ENCODE data around the gene POC1B.

Gene POC1B

GRCh38 chr12:89384050-89384758 lies 141.6 kb downstream of the POC1B start:
- no peak for TF ChIP-seq CTCF (IDR thresholded peaks at IDR 0.05)

- TF ChIP-seq CTCF (IDR thresholded peaks at IDR 0.05), result no peak
Measured at GRCh38 chr12:89383235-89384049, 142.4 kb downstream of the POC1B start.

- no peak for TF ChIP-seq CTCF (IDR thresholded peaks at IDR 0.05)
Measured at GRCh38 chr12:89382328-89382727, 143.5 kb downstream of the POC1B start.

DNA sequence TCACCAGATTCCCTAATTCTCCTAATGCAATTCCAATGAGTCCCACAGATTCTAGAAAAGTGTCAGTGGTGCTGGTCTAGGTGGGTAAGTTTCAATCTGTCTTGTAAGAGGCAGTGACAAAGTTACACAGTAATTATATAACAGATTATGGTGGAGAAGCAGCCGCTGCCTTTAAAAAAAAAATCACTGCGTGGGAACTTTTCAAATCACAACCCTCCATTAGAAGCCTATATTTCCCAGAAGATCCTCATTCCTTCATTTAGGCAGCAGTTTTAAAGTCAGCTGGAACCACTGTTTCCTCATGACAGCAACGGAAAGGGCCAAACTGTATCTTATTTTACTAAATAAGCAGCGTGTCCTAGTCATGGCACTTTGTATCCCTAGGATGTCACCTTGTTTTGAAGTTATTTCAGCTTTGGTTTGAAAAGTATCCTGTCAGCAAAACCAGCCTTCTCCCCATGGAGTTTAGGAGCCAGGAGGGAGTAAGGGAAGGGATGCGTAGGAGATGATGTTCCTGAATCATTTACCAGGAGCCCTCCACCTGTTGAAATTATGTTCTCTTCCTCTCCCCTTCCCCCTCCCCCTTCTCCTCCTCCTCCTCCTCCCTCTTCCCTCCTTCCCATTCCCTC lies 145.9 kb downstream of the POC1B start:
- TF ChIP-seq CTCF (IDR thresholded peaks at IDR 0.05), result no peak

- no peak for TF ChIP-seq CTCF (IDR thresholded peaks at IDR 0.05)
Measured at GRCh38 chr12:89379148-89379838, 146.6 kb downstream of the POC1B start.

DNA sequence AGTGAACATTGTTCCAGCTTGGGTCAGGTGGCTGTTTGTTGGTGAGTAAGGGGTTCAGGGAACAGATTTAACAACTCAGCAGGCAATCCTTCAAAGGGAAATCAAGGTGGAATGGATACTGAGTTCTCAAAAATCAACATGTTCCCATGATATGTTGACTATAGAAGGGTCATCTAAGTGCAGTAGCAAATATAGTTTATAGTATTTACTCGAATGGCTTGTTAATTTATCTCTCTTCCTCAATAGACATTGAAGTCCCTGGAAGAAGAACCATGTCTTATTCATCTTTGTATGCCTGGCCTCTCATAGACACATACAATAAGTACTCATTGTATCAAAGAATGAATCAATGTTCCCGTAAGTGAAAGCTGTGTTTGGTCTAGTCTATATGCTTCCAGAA lies 149.0 kb downstream of the POC1B start:
- no peak for TF ChIP-seq CTCF (IDR thresholded peaks at IDR 0.05)

DNA sequence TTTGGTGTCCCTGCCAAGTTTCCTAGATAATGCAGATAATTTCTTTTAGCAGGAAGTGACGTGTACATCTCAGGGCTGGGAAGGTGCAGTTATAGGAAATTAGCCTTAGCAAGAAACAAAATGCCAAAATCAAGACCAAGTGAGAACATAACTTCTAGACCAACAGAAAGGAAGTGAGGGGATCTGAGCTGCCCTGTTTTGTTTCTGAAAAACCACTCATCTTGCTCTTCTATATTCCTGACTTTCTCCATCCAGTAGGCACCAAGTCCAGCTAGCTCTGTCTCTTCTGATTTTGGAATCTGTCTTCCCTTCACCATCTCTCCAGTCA lies 149.7 kb downstream of the POC1B start:
- TF ChIP-seq CTCF (IDR thresholded peaks at IDR 0.05), result no peak
